HG02588 (cell line): ENCODE results near the gene ALDH7A1.
"Not testable (repeated sequence)": the region's sequence is repeated elsewhere in the genome, so short reads cannot be mapped to it uniquely, and the experiment has no call there.

Experiments
- ATAC-seq: cut with Tn5 transposase; IDR thresholded peaks from one replicate; pipeline ENCODE4 v1.9.1; 2021; ENCODE audit warnings: mild to moderate bottlenecking, moderate library complexity; ENCODE audit not compliant: unreplicated experiment

The ALDH7A1 gene

DNA sequence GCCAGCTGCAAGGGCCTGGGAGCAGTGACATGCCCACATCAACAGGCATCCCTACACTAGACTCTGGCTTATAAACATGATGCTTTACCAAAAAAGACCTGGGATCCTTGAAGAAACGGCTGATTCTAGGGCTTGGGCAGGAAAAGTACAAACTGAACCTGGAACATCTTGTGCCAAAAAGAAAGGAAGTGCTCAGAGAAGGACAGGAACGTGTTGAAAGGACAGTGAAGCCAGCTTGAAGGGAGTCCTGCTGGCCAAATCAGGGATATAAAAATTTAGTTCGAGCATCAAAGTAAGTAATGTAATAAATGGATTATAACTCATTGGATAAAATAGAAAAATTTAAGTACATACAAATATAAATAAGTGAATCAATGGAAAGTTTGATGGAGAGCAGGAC lies 58.1 kb downstream of the ALDH7A1 start:
- no peak for ATAC-seq

- ATAC-seq: no peak
Measured at GRCh38 chr5:126535856-126536545, 59.0 kb downstream of the ALDH7A1 start.

DNA sequence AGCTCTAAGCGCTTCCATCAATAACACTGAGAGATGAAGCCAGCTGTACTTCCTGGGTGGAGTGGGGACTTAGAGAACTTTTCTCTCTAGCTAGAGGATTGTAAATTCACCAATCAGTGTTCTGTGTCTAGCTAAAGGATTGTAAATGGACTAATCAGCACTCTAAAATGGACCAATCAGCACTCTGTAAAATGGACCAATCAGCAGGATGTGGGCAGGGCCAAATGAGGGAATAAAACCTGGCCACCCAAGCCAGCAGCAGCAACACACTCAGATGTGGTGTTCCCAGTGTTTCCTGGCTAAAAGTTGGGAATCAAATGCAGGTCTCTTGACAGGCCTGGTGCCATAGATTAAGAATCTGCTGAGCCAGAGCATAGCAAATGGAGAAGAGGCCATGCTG lies 60.5 kb downstream of the ALDH7A1 start:
- ATAC-seq: no peak

GRCh38 chr5:126531543-126532120 lies 63.4 kb downstream of the ALDH7A1 start:
- ATAC-seq: no peak

DNA sequence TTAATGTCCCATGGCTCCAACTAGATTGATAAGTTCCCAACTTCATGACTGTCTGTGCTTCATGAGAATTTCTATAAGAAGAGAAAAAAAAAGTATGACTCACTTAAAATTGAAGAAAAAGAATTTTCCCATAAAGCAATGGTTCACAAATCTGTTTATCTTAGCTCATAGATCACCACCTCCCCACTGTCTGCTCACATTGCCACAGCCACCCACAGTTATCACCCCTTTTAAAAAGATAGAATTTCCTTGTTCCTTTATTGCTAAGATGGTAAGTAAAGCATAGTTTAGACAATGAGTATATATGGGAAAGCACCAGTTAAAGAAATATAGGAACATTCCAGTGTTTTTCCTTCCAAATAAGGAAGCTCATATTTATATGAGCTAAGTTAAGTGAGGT lies 67.1 kb downstream of the ALDH7A1 start:
- ATAC-seq: no peak

- ATAC-seq: no peak
Measured at GRCh38 chr5:126527158-126527557, 67.9 kb downstream of the ALDH7A1 start.

DNA sequence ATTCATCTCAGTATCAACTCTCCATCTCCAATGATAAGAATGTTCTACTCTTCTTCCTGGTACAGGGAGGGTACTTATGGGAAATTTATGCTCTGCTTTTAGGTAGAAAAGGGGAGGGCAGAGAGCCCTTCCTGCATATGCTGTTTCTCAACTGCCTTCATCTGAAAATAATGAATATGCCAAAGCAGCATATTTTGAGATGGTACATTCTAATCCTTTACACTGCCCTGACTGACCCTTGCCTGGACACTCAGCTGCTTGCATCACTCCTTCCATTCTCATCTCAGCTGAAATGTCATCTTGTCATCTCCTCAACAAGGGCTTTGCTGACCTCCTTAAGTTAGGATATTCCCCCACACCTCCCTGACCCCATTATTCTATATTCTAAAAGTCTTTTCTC lies 68.5 kb downstream of the ALDH7A1 start:
- no peak for ATAC-seq

- ATAC-seq: no peak
Measured at GRCh38 chr5:126525630-126526245, 69.3 kb downstream of the ALDH7A1 start.

- ATAC-seq: no peak
Measured at GRCh38 chr5:126523818-126524510, 71.1 kb downstream of the ALDH7A1 start.

- ATAC-seq: no peak
Measured at GRCh38 chr5:126521130-126521529, 73.9 kb downstream of the ALDH7A1 start.

DNA sequence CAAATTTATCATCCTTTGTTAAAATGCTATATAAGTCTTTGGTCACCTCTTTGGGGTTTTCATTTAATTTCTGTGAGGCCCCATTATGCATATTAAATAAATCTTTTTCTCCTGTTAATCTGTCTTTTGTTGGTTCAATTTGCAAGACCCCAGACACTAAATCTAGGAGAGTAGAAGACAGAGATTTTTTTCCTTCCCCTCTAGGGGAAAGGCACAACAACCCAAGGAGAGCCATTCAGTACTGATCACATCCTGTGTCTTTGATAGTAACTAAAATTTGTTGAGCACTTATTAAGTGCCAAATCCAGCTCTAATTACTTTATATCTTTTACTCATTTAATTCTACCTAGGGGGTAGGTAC lies 74.4 kb downstream of the ALDH7A1 start:
- ATAC-seq: no peak

GRCh38 chr5:126519637-126520592 lies 75.1 kb downstream of the ALDH7A1 start:
- no peak for ATAC-seq

GRCh38 chr5:126519223-126519622 lies 75.8 kb downstream of the ALDH7A1 start:
- not testable (repeated sequence) for ATAC-seq

DNA sequence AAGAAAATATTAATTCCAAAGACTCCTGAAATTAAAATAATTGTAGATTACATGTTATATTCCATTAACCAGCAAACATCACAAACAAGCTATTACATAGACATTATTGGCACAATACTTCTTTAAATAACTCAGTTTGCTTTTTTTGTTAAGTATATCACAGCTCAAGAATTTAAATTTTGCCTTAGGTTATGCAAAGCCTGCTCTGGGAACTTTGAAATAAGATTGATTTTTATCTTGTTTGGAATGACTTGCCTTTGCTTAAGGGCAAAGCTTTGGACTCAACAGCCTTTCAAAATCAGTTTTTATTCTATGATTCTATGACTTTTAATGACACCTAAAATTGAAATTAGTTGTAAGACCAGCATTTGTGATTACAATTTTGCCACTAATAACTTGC lies 78.2 kb downstream of the ALDH7A1 start:
- no peak for ATAC-seq

- no peak for ATAC-seq
Measured at GRCh38 chr5:126516133-126516532, 78.9 kb downstream of the ALDH7A1 start.

DNA sequence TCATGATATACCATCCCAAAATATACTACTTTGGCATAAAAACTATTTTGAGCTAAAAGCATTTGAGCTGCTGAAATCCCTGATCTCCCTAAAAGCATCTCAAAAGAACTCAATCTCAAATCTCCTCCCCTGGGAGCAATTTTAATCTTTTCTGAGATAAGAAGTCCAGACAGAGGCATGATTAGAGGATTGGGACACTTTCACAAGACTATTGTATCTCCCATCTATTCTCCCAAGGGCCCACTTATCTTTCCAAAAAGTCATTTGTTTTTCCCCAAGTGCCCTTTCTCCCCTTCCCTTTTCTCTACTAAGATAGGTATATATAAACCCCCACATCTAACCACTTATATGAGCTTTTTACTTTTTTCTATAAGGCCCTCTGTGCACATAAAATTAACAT lies 79.7 kb downstream of the ALDH7A1 start:
- ATAC-seq: no peak

DNA sequence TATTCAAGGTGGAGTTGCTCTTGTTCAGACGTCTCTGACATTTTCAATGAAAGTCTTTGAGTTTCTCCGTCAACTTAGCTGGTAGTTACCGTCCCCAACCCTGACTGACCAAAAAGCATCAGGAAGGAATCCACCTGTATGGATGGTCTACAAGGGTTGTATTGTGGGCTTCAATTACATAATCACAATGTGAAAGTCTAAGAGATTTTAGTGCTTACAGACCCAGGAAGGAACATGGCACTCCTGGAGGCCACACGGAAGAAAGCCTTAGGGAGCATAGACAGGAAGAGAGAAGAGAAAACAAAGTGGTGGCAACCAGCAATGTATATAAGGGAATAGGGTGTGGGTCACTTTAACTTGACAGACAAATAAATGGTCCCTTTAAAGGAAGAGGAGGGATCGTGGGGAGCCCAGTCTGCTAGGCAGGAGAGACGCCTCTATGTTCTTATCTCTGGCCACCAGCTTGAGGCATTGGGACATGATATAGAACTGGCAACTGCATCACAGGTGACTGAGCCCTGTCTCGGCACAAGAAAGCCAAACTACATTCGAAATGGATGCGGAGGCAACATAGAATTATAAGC lies 80.4 kb downstream of the ALDH7A1 start:
- ATAC-seq: no peak

GRCh38 chr5:126514131-126514557 lies 80.9 kb downstream of the ALDH7A1 start:
- ATAC-seq: no peak

DNA sequence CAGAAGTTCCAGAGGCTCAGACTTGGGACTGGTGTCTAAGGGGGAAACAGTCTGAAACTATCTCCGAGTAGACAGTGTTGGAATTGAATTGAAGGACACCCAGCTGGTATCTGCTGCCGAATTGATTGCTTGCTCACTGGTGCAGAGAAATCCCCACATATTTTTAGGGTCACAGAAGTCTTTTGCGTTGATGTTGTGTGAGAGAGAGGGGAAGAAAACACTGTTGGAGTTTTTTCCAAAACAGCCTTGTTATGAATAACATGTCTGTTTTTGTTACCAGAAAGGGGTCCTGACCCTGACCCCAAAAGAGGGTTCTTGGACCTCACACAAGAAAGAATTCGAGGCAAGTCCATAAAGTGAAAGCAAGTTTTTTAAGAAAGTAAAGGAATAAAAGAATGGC lies 81.3 kb downstream of the ALDH7A1 start:
- no peak for ATAC-seq

GRCh38 chr5:126513302-126513701 lies 81.7 kb downstream of the ALDH7A1 start:
- ATAC-seq: no peak
